Spinal cord (tissue), 10 donors: ENCODE data around the gene SUCLA2. TPM values are rescaled to one million over a fixed set of nuclear protein-coding genes. Genes with fewer than 3 reads are reported as not detected.

Experiments
- DNase-seq, 6 donors: peaks; one replicate each; pipeline versions ENCODE4 v3.0.0 to v3.0.0-alpha.2; 2013 to 2015; ENCODE audit warnings: low spot score in 6 of 6, low read depth in 4 of 6
- H3K27ac ChIP-seq: one replicate; pipeline ENCODE4 v1.5.1; 2013; ENCODE audit warnings: low read depth, low read length, control low read depth
- H3K27me3 ChIP-seq: one replicate; pipeline ENCODE4 v1.6.1; 2013; ENCODE audit warnings: low read length; ENCODE audit not compliant: control insufficient read depth, insufficient read depth
- H3K36me3 ChIP-seq: one replicate; pipeline ENCODE4 v1.6.1; 2013; ENCODE audit warnings: low read length; ENCODE audit not compliant: control insufficient read depth, insufficient read depth
- H3K4me1 ChIP-seq: one replicate; pipeline ENCODE4 v1.6.1; 2013; ENCODE audit warnings: low read length; ENCODE audit not compliant: control insufficient read depth, insufficient read depth
- H3K4me3 ChIP-seq: one replicate; pipeline ENCODE4 v1.5.1; 2013; ENCODE audit warnings: low read depth, low read length, control low read depth
- H3K9me3 ChIP-seq: one replicate; pipeline ENCODE4 v1.6.1; 2013; ENCODE audit warnings: low read length; ENCODE audit not compliant: control insufficient read depth, insufficient read depth
- WGBS: methylation state at CpG from one replicate; pipeline ENCODE4 v1.1.5; 2013; ENCODE audit warnings: missing lambda C conversion rate; ENCODE audit not compliant: insufficient coverage; 5-methylcytosine and 5-hydroxymethylcytosine counted together
- polyA plus RNA-seq, 2 donors: library from polyadenylated mRNA; unstranded; fragments of 120-200 nt; gene quantifications; one replicate each; pipeline ENCODE4 v1.2.1, GENCODE V29; 2013; ENCODE audit not compliant: insufficient read length in 2 of 2
- total RNA-seq, 2 donors: library from RNA; depleted of rRNA in 1 of 2; stranded (reverse); fragments of 120-200 nt in 1 of 2; fragments of >200 nt in 1 of 2; gene quantifications; one replicate each; pipeline versions ENCODE4 v1.2.3 to v1.2.4, GENCODE V29; 2013 to 2014
- donor health status: healthy.

Gene SUCLA2
- total and polyA plus RNA-seq, 4 donors, result 67.3 to 116 (median 98.7) TPM

DNA sequence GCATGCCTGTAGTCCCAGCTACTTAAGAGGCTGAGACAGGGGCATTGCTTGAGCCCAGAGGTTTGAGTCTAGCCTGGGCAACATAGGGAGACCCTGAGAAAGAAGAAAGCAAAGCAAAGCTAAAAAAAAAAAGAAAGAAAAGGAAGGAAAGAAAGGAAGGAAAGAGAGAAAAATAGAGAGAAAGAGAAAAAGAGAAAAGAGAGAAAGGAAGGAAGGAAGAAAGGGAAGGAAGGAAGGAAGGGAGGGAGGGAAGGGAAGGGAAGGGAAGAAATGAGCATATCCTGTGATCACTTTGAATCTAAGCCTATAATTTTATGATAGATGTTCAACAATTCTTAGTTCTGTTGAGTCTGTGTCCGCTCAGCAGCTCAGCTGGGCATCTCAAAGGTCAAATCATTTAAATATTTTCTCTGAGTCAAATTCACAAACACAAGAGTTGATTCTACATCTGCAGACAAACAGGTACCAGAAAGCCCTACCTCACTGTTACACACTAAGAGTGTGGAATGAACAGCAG is 70.4 kb downstream of the SUCLA2 start:
- H3K4me1 ChIP-seq, result peaks cover 3% of the 10 kb centered on the region
- no CpG with 5 or more reads among the region's 1 CpG for WGBS
- no peak overlapping the region for H3K27ac ChIP-seq
- no peak for DNase-seq
- H3K4me3 ChIP-seq, result no peak overlapping the region
- no peaks in the 10 kb centered on the region for H3K36me3 ChIP-seq
- H3K27me3 ChIP-seq, result no peaks in the 10 kb centered on the region
- H3K9me3 ChIP-seq, result no peaks in the 10 kb centered on the region

DNA sequence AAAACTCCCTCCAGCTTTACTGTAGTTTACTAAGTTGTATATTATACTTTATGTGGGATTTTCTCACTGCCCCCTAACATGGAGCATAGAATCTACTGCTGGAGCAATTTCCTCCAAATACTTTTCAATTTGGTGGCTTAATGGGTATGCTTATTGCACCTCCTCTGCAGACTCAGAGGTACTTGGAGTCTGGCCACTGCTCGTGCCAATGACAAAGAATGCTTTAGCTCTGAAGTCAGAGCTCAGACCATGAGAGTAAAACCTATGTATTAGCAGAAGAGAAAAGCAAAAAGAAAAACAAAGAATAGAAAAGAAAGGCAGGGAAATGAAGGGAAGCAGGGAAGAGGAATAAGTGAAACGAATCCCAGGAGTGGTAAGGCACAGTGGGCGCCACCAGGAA is 71.9 kb downstream of the SUCLA2 start:
- H3K27me3 ChIP-seq, result no peaks in the 10 kb centered on the region
- DNase-seq, result no peak
- WGBS, result 66% methylated on average over 2 of the region's 3 CpGs
- H3K4me1 ChIP-seq, result peaks cover 3% of the 10 kb centered on the region
- no peaks in the 10 kb centered on the region for H3K9me3 ChIP-seq
- H3K36me3 ChIP-seq, result no peaks in the 10 kb centered on the region
- no peak overlapping the region for H3K27ac ChIP-seq
- H3K4me3 ChIP-seq, result no peak overlapping the region

DNA sequence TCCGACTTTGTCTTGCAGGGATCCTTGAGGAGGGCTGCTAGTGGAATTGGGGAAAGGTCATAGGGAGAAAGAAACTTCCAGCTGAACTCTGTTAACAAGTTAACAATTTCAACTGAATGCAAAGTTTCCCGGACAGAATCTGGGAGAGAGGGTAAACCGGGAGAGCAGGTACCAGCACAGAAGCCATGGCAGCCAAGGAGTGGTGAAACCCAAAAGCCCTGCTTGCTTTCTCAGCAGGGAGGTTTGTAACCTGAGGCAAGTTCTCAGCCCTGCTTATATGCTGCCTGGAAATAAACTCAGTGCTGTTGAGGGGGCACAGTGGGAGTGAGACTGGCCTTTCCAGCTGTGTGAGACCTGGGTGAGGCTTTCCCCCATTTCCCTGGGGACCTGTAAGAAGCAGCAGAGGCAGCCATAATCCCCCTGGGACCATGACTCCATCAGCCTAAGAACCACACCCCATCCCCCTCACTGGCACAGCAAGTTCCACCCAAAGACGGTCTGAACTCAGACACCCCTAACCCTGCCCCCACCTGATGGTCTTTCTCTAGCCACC is 84.0 kb downstream of the SUCLA2 start:
- no peak for DNase-seq
- no peaks in the 10 kb centered on the region for H3K27me3 ChIP-seq
- no peaks in the 10 kb centered on the region for H3K9me3 ChIP-seq
- no peak overlapping the region for H3K27ac ChIP-seq
- no peaks in the 10 kb centered on the region for H3K4me1 ChIP-seq
- no peaks in the 10 kb centered on the region for H3K36me3 ChIP-seq
- 96% methylated on average over 4 of the region's 4 CpGs for WGBS
- H3K4me3 ChIP-seq, result no peak overlapping the region

DNA sequence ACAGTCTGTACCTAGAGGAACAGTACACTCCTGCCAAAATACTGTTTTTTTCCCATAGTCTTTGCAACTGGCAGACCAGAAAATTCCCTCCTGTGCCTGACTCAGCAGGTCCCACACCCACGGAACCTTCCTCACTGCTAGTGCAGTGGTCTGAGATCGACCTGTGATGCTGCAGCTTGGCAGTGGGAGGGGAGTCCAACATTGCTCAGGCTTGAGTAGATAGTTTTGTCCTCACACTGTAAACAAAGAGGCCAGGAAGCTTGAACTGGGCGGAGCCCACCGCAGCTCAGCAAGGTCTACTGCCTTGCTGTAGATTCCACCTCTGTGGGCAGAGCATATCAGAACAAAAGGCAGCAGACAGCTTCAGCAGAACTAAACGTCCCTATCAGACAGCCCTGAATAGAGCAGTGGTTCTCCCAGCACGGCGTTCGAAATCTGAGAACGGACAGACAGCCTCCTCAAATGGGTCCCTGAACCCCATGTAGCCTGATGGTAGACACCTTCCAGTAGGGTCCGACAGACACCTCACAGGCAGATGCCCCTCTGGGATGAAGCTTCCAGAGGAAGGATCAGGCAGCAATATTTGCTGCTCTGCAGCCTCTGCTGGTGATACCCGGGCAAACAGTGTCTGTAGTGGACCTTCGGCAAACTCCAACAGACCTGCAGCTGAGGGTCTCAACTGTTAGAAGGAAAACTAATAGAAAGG is 92.7 kb downstream of the SUCLA2 start:
- Histone ChIP-seq H3K4me1 (no peaks in the 10 kb centered on the region), H3K9me3 (no peaks in the 10 kb centered on the region), H3K27ac (no peak overlapping the region), H3K36me3 (no peaks in the 10 kb centered on the region), H3K27me3 (no peaks in the 10 kb centered on the region), H3K4me3 (no peak overlapping the region)
- no peak for DNase-seq
- whole genome bisulfite sequencing, result 88% methylated on average over 9 of the region's 12 CpGs

DNA sequence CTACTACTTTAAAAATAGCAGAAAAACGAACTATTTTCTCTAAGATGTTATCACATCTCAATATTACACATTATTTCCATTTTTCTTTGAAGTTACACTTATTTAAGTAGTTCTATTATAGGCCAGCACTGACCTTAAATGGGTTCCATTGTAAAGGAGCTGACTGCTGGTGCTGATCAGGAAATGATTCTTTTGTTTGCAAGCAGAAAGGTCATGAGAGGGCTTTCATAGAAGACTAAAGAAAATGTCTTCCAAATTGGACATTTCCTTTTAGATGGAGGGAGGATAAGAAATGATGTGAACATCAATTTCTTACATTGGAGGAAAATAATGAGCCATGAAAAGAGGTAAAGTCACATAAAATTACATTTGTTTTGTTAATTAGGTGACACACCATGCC is 96.2 kb downstream of the SUCLA2 start:
- Histone ChIP-seq H3K9me3 (no peaks in the 10 kb centered on the region), H3K4me3 (no peak overlapping the region), H3K27ac (no peak overlapping the region), H3K36me3 (no peaks in the 10 kb centered on the region), H3K27me3 (no peaks in the 10 kb centered on the region), H3K4me1 (no peaks in the 10 kb centered on the region)
- WGBS, result no CpG with 5 or more reads among the region's 1 CpG
- DNase-seq, result no peak

DNA sequence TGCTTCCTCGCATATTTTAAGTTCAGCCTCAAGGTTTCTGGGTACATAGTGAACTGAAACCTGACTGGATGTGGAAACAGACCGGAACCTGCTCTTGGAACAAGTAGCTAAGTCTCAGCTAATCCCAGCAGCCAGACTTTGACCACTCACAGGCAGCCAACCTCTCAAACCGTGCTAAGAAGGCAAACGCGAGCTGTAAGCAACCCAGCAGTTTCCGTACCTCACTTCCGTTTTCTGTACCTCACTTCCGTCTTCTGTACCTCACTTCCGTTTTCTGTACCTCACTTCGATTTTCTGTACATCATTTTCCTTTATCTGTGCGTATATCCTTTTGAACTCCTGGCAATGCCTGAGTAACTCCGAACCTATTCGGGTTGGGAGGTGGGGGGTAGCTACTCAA is 96.8 kb downstream of the SUCLA2 start:
- DNase-seq, result no peak
- Histone ChIP-seq H3K27ac (no peak overlapping the region), H3K4me3 (no peak overlapping the region), H3K4me1 (no peaks in the 10 kb centered on the region), H3K36me3 (no peaks in the 10 kb centered on the region), H3K9me3 (no peaks in the 10 kb centered on the region), H3K27me3 (no peaks in the 10 kb centered on the region)
- WGBS, result 93% methylated on average over 8 of the region's 13 CpGs

DNA sequence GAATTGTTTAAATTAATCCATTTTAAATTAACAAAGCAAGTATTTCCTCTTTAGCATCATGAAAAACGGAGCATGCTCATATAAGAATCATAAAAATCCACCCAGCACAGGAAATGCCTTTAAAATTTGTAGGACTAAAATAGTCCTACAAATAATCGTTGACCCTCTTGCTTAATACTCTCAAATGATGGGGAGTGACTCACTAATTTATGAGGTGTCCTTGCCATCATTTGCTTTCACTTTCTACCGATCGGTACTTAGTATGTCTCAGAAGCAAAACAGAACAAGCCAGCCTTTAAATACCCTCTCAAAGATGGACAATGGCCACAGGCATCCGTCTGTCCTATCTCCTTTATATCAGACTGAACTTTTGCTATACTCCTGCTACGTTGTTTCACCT is 97.2 kb downstream of the SUCLA2 start:
- Histone ChIP-seq H3K36me3 (no peaks in the 10 kb centered on the region), H3K27ac (no peak overlapping the region), H3K4me3 (no peak overlapping the region), H3K9me3 (no peaks in the 10 kb centered on the region), H3K4me1 (no peaks in the 10 kb centered on the region), H3K27me3 (no peaks in the 10 kb centered on the region)
- DNase-seq, result no peak
- 66% methylated on average over 5 of the region's 6 CpGs for WGBS

DNA sequence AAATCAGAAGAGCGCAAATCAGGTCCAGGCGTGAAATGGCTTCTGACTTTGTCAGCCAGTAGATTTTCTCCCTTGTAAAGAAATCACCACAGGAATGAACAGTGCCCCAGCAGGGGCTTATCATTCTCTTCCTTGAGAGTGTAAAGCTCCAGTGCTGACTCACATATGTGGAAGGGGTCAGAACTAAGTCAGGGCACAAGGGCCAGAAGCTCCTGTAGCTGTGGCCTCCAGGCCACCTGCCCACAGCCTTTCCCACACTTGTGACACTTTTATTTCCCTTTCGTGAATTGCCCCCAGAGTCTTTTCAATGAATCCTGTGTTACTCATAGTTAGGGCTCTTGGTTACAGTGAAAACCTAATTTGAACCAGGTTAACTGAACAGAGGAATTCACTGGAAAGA is 99.6 kb downstream of the SUCLA2 start:
- no peaks in the 10 kb centered on the region for H3K36me3 ChIP-seq
- 80% methylated on average over 2 of the region's 3 CpGs for WGBS
- H3K27ac ChIP-seq, result no peak overlapping the region
- H3K27me3 ChIP-seq, result no peaks in the 10 kb centered on the region
- H3K4me3 ChIP-seq, result no peak overlapping the region
- H3K9me3 ChIP-seq, result no peaks in the 10 kb centered on the region
- no peak for DNase-seq
- no peaks in the 10 kb centered on the region for H3K4me1 ChIP-seq

DNA sequence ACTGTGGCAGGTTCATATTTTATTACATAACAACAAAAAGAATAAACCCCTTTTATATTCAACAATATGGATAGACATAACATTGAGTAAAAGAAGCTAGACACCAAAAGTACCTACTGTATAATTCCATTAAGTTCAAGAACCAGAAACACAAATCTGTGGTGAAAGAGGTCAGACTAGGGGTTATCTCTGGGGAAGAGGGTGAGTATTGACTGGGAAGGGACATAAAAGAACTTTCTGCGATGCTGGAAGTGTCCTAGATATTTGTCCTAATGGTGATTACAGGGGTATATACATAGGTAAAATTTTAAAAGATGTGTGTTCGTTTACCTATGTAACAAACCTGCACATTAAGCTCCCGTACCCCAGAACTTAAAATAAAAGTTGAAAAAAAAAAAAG is 103.0 kb downstream of the SUCLA2 start:
- H3K4me1 ChIP-seq, result no peaks in the 10 kb centered on the region
- no peak for DNase-seq
- no peak overlapping the region for H3K27ac ChIP-seq
- no peaks in the 10 kb centered on the region for H3K36me3 ChIP-seq
- no peaks in the 10 kb centered on the region for H3K27me3 ChIP-seq
- no CpG with 5 or more reads among the region's 3 CpGs for WGBS
- H3K9me3 ChIP-seq, result no peaks in the 10 kb centered on the region
- H3K4me3 ChIP-seq, result no peak overlapping the region

DNA sequence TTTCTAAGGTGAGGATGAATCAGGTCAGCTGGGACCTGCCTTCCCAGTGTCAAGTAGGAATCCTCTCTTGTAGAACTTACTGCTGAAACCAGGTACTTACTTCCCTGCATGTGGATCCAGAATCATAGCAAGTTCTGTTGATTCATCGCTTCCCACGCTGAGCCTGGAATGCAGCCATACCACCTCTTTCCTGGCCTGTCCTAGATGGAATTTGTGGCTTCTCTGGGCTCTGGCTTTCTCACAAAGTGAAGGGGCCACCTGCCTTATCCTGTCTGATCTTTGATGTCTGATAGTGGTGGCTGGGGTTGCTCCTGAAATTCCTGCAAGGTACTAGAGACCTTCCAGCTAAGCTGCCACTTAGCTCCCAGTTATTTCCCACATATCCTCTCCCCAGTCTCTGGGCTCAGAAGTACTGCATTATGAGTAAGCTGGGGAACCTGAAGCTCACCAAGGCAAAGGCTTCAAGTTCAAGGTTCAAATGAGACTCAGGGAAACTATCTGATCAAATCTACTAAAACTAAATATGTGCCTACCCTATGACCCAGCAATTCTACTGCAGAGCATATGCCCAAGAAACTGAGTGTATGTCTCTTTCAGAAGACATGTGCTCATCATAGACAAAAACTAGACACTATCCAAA is 103.5 kb downstream of the SUCLA2 start:
- WGBS, result 86% methylated on average over 2 of the region's 2 CpGs
- H3K36me3 ChIP-seq, result no peaks in the 10 kb centered on the region
- no peak overlapping the region for H3K27ac ChIP-seq
- H3K4me1 ChIP-seq, result no peaks in the 10 kb centered on the region
- no peaks in the 10 kb centered on the region for H3K27me3 ChIP-seq
- no peaks in the 10 kb centered on the region for H3K9me3 ChIP-seq
- H3K4me3 ChIP-seq, result no peak overlapping the region
- DNase-seq, result no peak
